Activated naive CD4-positive, alpha-beta T cell treated with anti-CD3 and anti-CD28 coated beads for 36 hours (primary cell): ENCODE measurements around the gene MYCN. TPM values are rescaled to one million over a fixed set of nuclear protein-coding genes. Genes with fewer than 3 reads are reported as not detected.

Source experiments
- CTCF ChIA-PET: fragments of 350-600 bp; sonication (Branson Sonifier 250); formaldehyde crosslinking; loops from one replicate; lab custom pipeline; 2021; ENCODE audit warnings: antibody characterized with exemption; lab: Charles Lee
- DNase-seq: peaks from one replicate; pipeline ENCODE4 v3.0.0-alpha.2; 2020
- H3K27ac Mint-ChIP-seq: one replicate; pipeline ENCODE4 v1.8.0; 2021; ENCODE audit warnings: mild to moderate bottlenecking, mixed read lengths
- H3K27me3 Mint-ChIP-seq: one replicate; pipeline ENCODE4 v1.8.0; 2021; ENCODE audit warnings: low read depth, mixed read lengths
- H3K36me3 Mint-ChIP-seq: one replicate; pipeline ENCODE4 v1.8.0; 2021; ENCODE audit warnings: low read depth, mixed read lengths
- H3K4me1 Mint-ChIP-seq: one replicate; pipeline ENCODE4 v1.8.0; 2021; ENCODE audit warnings: low read depth, mixed read lengths
- H3K4me3 Mint-ChIP-seq: one replicate; pipeline ENCODE4 v1.8.0; 2021; ENCODE audit warnings: mild to moderate bottlenecking, moderate library complexity, mixed read lengths
- H3K9me3 Mint-ChIP-seq: one replicate; pipeline ENCODE4 v1.8.0; 2021; ENCODE audit warnings: mixed read lengths
- intact Hi-C: fragments of 100-400 bp; cut with micrococcal nuclease; formaldehyde crosslinking; loops from one replicate; pipeline ENCODE4 v1.15.1; 2023
- total RNA-seq, 2 experiments: library from RNA; stranded (reverse); gene quantifications; one replicate each; pipeline ENCODE4 v1.2.3, GENCODE V29; 2021

The MYCN gene
- total RNA-seq, 2 experiments from 2014 or later, result 0.19 TPM; not detected in 1

GRCh38 chr2:15963977-15964670 is 23.8 kb downstream of the MYCN start:
- CTCF ChIA-PET, result interaction anchor here (1.1 to 3.5 kb wide), 2 partner anchors 22 to 25 kb away, joined by 4 to 14 read pairs; partner anchors contain the start of gene MYCN
- DNase-seq, result no peak
- Mint-ChIP-seq H3K27me3 (peaks cover 2% of the 10 kb centered on the region), H3K4me1 (peaks cover 47% of the 10 kb centered on the region), H3K36me3 (no peaks in the 10 kb centered on the region), H3K27ac (no peak overlapping the region), H3K9me3 (peaks cover 3% of the 10 kb centered on the region), H3K4me3 (no peak overlapping the region)
- intact Hi-C loops, result no loop called here

DNA sequence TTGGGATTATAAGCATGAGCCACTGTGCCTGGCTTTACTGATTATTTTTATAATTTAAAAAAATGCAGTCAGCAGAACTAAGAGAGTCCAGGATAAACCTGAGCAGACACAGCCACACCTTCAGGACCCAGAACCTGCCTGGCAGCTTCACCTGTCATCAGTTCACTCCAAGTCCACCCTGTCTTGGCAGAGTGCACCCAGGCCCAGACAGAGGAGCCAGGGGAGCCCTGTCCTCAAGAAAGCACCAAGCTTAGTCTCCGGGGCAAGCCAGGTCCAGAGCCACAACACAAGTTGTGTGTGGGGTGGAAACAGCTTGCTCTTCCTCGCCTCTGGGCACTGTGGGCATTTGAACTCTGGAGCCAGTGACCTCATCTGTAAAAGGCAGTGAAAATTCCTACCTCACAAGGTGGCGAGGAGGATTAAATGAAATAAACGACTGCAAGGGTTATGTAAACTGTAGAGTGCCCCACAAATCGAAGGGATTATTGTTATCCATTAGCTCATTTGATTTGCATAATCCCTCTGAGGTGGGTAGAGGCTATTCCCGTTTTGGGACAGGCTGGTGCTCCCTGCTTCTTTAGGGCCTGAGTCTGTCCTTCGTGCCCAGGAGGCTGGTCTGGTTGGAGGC is 24.7 kb downstream of the MYCN start:
- no peak for DNase-seq
- H3K27ac Mint-ChIP-seq, result peak overlapping the region; percentile 58
- intact Hi-C loops, result loop anchor here (5.0 kb wide), 2 partner anchors 702 to 762 kb away; partner anchors contain the start of gene CYRIA
- CTCF ChIA-PET, result interaction anchor here (0.9 to 3.5 kb wide), 4 partner anchors 9 to 26 kb away, joined by 4 to 14 read pairs (median 4); partner anchors contain the start of gene MYCN
- H3K27me3 Mint-ChIP-seq, result peaks cover 2% of the 10 kb centered on the region
- H3K9me3 Mint-ChIP-seq, result peaks cover 3% of the 10 kb centered on the region
- peaks cover 55% of the 10 kb centered on the region for H3K4me1 Mint-ChIP-seq
- no peak overlapping the region for H3K4me3 Mint-ChIP-seq
- H3K36me3 Mint-ChIP-seq, result no peaks in the 10 kb centered on the region

DNA sequence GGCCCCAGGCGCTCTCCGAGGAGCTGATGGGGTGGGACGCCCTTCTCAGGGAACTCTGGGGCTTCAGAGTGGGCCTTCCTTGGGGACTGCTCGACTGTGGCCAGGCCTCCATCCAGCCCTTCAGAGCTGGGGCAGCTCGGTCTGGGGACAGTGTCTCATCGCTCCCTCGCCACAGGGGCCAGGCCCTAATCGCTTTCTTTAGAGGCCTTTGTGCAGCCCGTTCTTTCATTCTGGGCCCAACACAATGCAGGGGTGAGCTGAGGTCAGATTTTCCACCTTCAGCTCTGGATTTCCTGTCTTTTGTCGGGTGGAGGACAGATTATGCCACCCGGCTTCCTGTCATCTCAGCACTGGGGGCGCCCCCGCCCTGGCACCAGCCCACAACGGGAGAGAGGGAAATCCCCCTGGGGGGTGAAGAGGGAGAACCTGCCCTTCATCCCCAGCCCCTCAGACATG is 25.2 kb downstream of the MYCN start:
- Mint-ChIP-seq H3K4me1 (peaks cover 57% of the 10 kb centered on the region), H3K9me3 (peaks cover 3% of the 10 kb centered on the region), H3K27me3 (peaks cover 2% of the 10 kb centered on the region), H3K27ac (peak overlapping the region; percentile 58), H3K36me3 (no peaks in the 10 kb centered on the region), H3K4me3 (peak overlapping the region; percentile 1)
- peak; percentile 85 for DNase-seq
- CTCF ChIA-PET, result interaction anchor here (0.9 to 3.5 kb wide), 4 partner anchors 8 to 26 kb away, joined by 4 to 14 read pairs (median 4); partner anchors contain the start of gene MYCN
- intact Hi-C loops, result loop anchor here (5.0 kb wide), 2 partner anchors 702 to 762 kb away; partner anchors contain the start of gene CYRIA

- Mint-ChIP-seq H3K27me3 (no peaks in the 10 kb centered on the region), H3K4me3 (no peak overlapping the region), H3K4me1 (peaks cover 64% of the 10 kb centered on the region), H3K27ac (peak overlapping the region; percentile 83), H3K9me3 (no peaks in the 10 kb centered on the region), H3K36me3 (no peaks in the 10 kb centered on the region)
- intact Hi-C loops, result loop anchor here (1.0 to 5.0 kb wide), 10 partner anchors 27 to 825 kb away; partner anchors contain the start of genes CYRIA and MYCN
- no peak for DNase-seq
- CTCF ChIA-PET, result interaction anchor here (1.1 kb wide), 1 partner anchor 26 kb away, joined by 3 read pairs; no protein-coding TSS in a partner anchor
These were observed 27.3 kb downstream of the MYCN start for GRCh38 chr2:15967415-15968279.

DNA sequence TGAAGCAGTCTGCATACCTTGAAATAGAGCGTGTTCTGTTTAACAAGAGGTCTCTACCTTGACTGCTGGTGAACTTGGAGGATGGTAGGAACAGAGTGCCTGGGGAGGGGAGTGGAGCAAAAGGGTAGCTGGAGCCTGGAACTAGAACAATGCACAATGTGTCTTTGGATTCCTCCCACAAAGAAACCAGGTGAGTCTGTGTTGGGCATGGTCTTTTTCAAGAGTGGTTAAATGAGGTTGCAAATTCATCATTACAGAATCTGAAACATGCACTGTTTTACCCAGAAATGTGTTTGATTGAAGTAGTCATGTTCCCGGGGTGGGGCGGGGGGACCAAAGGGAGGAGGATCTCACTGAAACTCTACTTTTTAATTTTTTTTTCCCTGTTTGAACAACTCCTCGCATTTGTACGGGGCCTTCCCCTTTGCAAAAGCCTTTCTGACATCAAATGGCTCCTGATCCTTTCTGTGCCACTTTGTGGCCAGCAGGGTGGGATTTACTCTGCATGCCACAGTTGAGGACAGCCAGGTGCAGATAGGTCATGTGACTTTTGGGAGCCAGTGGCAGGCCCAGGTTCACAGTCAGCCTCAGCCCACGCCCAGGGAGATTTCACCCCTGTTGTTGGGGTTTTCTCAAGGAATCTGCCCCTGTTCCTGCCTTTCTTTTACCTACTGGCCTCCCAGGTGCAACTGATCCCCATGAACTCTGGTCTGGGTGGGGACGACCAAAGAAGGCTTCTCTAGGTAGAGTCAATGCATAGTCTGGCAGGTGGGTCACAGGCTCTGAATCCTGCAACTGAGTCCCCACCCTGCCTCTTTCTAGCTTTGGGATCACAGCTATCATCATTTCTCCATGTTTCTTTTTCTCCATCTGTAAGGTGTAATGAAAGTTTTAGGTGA is 28.2 kb downstream of the MYCN start:
- CTCF ChIA-PET, result interaction anchor here (1.1 kb wide), 1 partner anchor 27 kb away, joined by 3 read pairs; no protein-coding TSS in a partner anchor
- Mint-ChIP-seq H3K27me3 (no peaks in the 10 kb centered on the region), H3K36me3 (no peaks in the 10 kb centered on the region), H3K27ac (peak overlapping the region; percentile 83), H3K9me3 (no peaks in the 10 kb centered on the region), H3K4me1 (peaks cover 70% of the 10 kb centered on the region), H3K4me3 (no peak overlapping the region)
- DNase-seq, result peak; percentile 91
- intact Hi-C loops, result loop anchor here (1.0 to 5.0 kb wide), 10 partner anchors 28 to 826 kb away; partner anchors contain the start of genes CYRIA and MYCN

GRCh38 chr2:15969214-15969613 is 28.9 kb downstream of the MYCN start:
- no peak for DNase-seq
- intact Hi-C loops, result loop anchor here (2.0 to 5.0 kb wide), 7 partner anchors 48 to 826 kb away; partner anchors contain the start of gene CYRIA
- Mint-ChIP-seq H3K27ac (peak overlapping the region; percentile 83), H3K9me3 (no peaks in the 10 kb centered on the region), H3K4me3 (no peak overlapping the region), H3K27me3 (no peaks in the 10 kb centered on the region), H3K4me1 (peaks cover 71% of the 10 kb centered on the region), H3K36me3 (no peaks in the 10 kb centered on the region)
- CTCF ChIA-PET, result no interaction called here

GRCh38 chr2:15970701-15971100 is 30.4 kb downstream of the MYCN start:
- no peak for DNase-seq
- Mint-ChIP-seq H3K27ac (no peak overlapping the region), H3K9me3 (no peaks in the 10 kb centered on the region), H3K4me1 (peaks cover 60% of the 10 kb centered on the region), H3K27me3 (no peaks in the 10 kb centered on the region), H3K36me3 (no peaks in the 10 kb centered on the region), H3K4me3 (no peak overlapping the region)
- CTCF ChIA-PET, result no interaction called here
- intact Hi-C loops, result no loop called here

DNA sequence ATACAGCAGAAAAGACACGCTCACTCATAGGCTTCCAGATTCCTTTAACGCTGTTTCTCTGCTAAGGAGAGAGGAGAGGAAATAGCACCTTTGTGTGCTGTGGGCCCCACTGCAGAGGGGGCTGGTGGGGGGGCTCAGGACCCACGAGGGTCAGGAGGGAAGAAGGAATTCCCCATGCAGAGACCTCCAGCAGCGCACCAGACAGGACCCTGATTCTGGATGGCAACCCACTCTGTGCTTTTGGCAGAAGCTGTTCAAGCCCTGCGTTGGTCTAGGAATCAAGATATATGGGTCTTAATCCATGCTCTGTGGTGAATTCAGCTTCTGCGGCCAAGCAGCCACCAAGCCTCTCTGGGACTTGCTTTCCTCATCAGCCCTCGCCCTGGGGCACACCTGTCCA is 31.0 kb downstream of the MYCN start:
- CTCF ChIA-PET, result no interaction called here
- Mint-ChIP-seq H3K36me3 (no peaks in the 10 kb centered on the region), H3K27ac (no peak overlapping the region), H3K4me1 (peaks cover 54% of the 10 kb centered on the region), H3K27me3 (no peaks in the 10 kb centered on the region), H3K9me3 (no peaks in the 10 kb centered on the region), H3K4me3 (no peak overlapping the region)
- intact Hi-C loops, result no loop called here
- DNase-seq, result no peak

- CTCF ChIA-PET, result no interaction called here
- Mint-ChIP-seq H3K27ac (no peak overlapping the region), H3K27me3 (no peaks in the 10 kb centered on the region), H3K4me1 (peaks cover 48% of the 10 kb centered on the region), H3K36me3 (no peaks in the 10 kb centered on the region), H3K9me3 (no peaks in the 10 kb centered on the region), H3K4me3 (no peak overlapping the region)
- intact Hi-C loops, result no loop called here
- DNase-seq, result no peak
These were observed 31.6 kb downstream of the MYCN start for GRCh38 chr2:15971831-15972522.

GRCh38 chr2:15973481-15974401 is 33.4 kb downstream of the MYCN start:
- CTCF ChIA-PET, result interaction anchor here (1.5 kb wide), 1 partner anchor 9 kb away, joined by 4 read pairs; no protein-coding TSS in a partner anchor
- Mint-ChIP-seq H3K27me3 (no peaks in the 10 kb centered on the region), H3K36me3 (no peaks in the 10 kb centered on the region), H3K27ac (no peak overlapping the region), H3K4me3 (no peak overlapping the region), H3K9me3 (no peaks in the 10 kb centered on the region), H3K4me1 (peaks cover 32% of the 10 kb centered on the region)
- DNase-seq, result peak; percentile 51
- intact Hi-C loops, result no loop called here
